ENCODE results near the gene BBX. TPM values are rescaled to one million over a fixed set of nuclear protein-coding genes. Genes with fewer than 3 reads are reported as not detected.

BBX gene
- polyA plus RNA-seq, 6 donors from 2014 or later = 124 to 158 (median 139) TPM

GRCh38 chr3:107848351-107848915 lies 325.7 kb downstream of the BBX start:
- ATAC-seq (ENCODE audit: low read depth in 2 of 2) (no peak), DNase-seq (no peak)
- H3K27me3 Mint-ChIP-seq = peaks cover 0 to 8% (median 5%) of the 10 kb centered on the region in 3 donors
- peaks cover 8 to 12% of the 10 kb centered on the region in 2 donors for H3K36me3 Mint-ChIP-seq
- H3K4me3 Mint-ChIP-seq = peak overlapping the region in 1 of 8 donors; percentile 40
- peaks cover 0 to 4% (median 0%) of the 10 kb centered on the region in 3 donors for H3K4me1 Mint-ChIP-seq
- H3K9me3 Mint-ChIP-seq = peaks cover 0 to 21% (median 2%) of the 10 kb centered on the region in 7 donors
- H3K27ac Mint-ChIP-seq = peak overlapping the region in 1 of 6 donors; percentile 4

- Mint-ChIP-seq H3K27ac (no peak overlapping the region), H3K9me3 (peaks cover 0 to 21% (median 3%) of the 10 kb centered on the region in 7 donors), H3K36me3 (peaks cover 8 to 12% of the 10 kb centered on the region in 2 donors), H3K4me1 (peaks cover 0 to 4% (median 0%) of the 10 kb centered on the region in 3 donors), H3K27me3 (peaks cover 0 to 6% (median 5%) of the 10 kb centered on the region in 3 donors), H3K4me3 (no peak overlapping the region)
- no peak for DNase-seq
- no peak for ATAC-seq (ENCODE audit: low read depth in 2 of 2)
Measured at GRCh38 chr3:107850681-107851080, 327.9 kb downstream of the BBX start.

- no peak overlapping the region for H3K4me3 Mint-ChIP-seq
- H3K4me1 Mint-ChIP-seq = no peaks in the 10 kb centered on the region
- no peak overlapping the region for H3K27ac Mint-ChIP-seq
- H3K9me3 Mint-ChIP-seq = peaks cover 0 to 21% (median 3%) of the 10 kb centered on the region in 7 donors
- no peak for ATAC-seq (ENCODE audit: low read depth in 2 of 2)
- H3K27me3 Mint-ChIP-seq = no peaks in the 10 kb centered on the region
- no peak for DNase-seq
- peaks cover 8 to 12% of the 10 kb centered on the region in 2 donors for H3K36me3 Mint-ChIP-seq
Measured at GRCh38 chr3:107853821-107854220, 331.1 kb downstream of the BBX start.

GRCh38 chr3:107854733-107855132 lies 332.0 kb downstream of the BBX start:
- H3K4me1 Mint-ChIP-seq = no peaks in the 10 kb centered on the region
- peaks cover 8 to 12% of the 10 kb centered on the region in 2 donors for H3K36me3 Mint-ChIP-seq
- DNase-seq (no peak), ATAC-seq (ENCODE audit: low read depth in 2 of 2) (no peak)
- no peaks in the 10 kb centered on the region for H3K27me3 Mint-ChIP-seq
- H3K27ac Mint-ChIP-seq = no peak overlapping the region
- H3K4me3 Mint-ChIP-seq = no peak overlapping the region
- H3K9me3 Mint-ChIP-seq = peaks cover 0 to 21% (median 3%) of the 10 kb centered on the region in 7 donors

GRCh38 chr3:107855710-107856109 lies 332.9 kb downstream of the BBX start:
- peaks cover 0 to 19% (median 3%) of the 10 kb centered on the region in 7 donors for H3K9me3 Mint-ChIP-seq
- ATAC-seq (ENCODE audit: low read depth in 2 of 2) (peak; percentile 62 to 70), DNase-seq (no peak)
- H3K27me3 Mint-ChIP-seq = no peaks in the 10 kb centered on the region
- H3K4me3 Mint-ChIP-seq = no peak overlapping the region
- H3K27ac Mint-ChIP-seq = peak overlapping the region in 2 of 6 donors; percentile 16 to 52
- peaks cover 0 to 3% (median 0%) of the 10 kb centered on the region in 3 donors for H3K4me1 Mint-ChIP-seq
- peaks cover 8 to 10% of the 10 kb centered on the region in 2 donors for H3K36me3 Mint-ChIP-seq

- peaks cover 0 to 5% (median 1%) of the 10 kb centered on the region in 7 donors for H3K9me3 Mint-ChIP-seq
- DNase-seq (no peak), ATAC-seq (ENCODE audit: low read depth in 2 of 2) (no peak)
- H3K4me1 Mint-ChIP-seq = peaks cover 9 to 17% (median 11%) of the 10 kb centered on the region in 3 donors
- H3K27me3 Mint-ChIP-seq = no peaks in the 10 kb centered on the region
- no peak overlapping the region for H3K4me3 Mint-ChIP-seq
- H3K27ac Mint-ChIP-seq = no peak overlapping the region
- peaks cover under 1 to 2% of the 10 kb centered on the region in 2 donors for H3K36me3 Mint-ChIP-seq
Measured at GRCh38 chr3:107857854-107858253, 335.1 kb downstream of the BBX start.

- Mint-ChIP-seq H3K27ac (no peak overlapping the region), H3K9me3 (peaks cover 0 to 2% (median 0%) of the 10 kb centered on the region in 7 donors), H3K36me3 (no peaks in the 10 kb centered on the region), H3K4me1 (peaks cover 10 to 19% (median 11%) of the 10 kb centered on the region in 3 donors), H3K27me3 (no peaks in the 10 kb centered on the region), H3K4me3 (no peak overlapping the region)
- no peak for ATAC-seq (ENCODE audit: low read depth in 2 of 2)
- DNase-seq = no peak
Measured at GRCh38 chr3:107858876-107859275, 336.1 kb downstream of the BBX start.

Other genes starting within 250 kb of the BBX start
- gene CCDC54, start 145.5 kb upstream of the BBX start, polyA plus RNA-seq (ENCODE audit: low read depth in 6 of 6) = under 1 TPM in 1 of 6 donors, not detected in 5; 0.29 TPM

All from naive B cell (primary cell).